Amniotic stem cell (primary cell): ENCODE measurements around the gene OR2L3.
"Not testable (repeated sequence)": the region's sequence is repeated elsewhere in the genome, so short reads cannot be mapped to it uniquely, and the experiment has no call there.

Experiments
- DNase-seq: peaks from one replicate; lab custom pipeline; 2025; lab: John Stamatoyannopoulos, UW

Gene OR2L3

GRCh38 chr1:248046536-248046935 is at the start of gene OR2L3:
OR2L3 (plus strand) TSS chr1:248046836; CDS start chr1:248060682, 13,846 bp downstream.
- no peak for DNase-seq

GRCh38 chr1:247998811-247999210 is 47.8 kb upstream of the OR2L3 start:
- DNase-seq = no peak

GRCh38 chr1:248000169-248000568 is 46.5 kb upstream of the OR2L3 start:
- DNase-seq = no peak

- no peak for DNase-seq
Observed at GRCh38 chr1:248007778-248008177, 38.9 kb upstream of the OR2L3 start.

- no peak for DNase-seq
Observed at GRCh38 chr1:248009681-248010080, 37.0 kb upstream of the OR2L3 start.

GRCh38 chr1:248013229-248013710 is 33.4 kb upstream of the OR2L3 start, which contains the start of gene OR2L5:
OR2L5 (plus strand) TSS chr1:248013660; CDS start chr1:248021948, 8,288 bp downstream.
- no peak for DNase-seq

- DNase-seq = no peak
Observed at GRCh38 chr1:248015803-248016202, 30.8 kb upstream of the OR2L3 start.

GRCh38 chr1:248029770-248030169 is 16.9 kb upstream of the OR2L3 start, which contains the start of gene OR2L2:
OR2L2 (plus strand) TSS chr1:248030070; CDS start chr1:248038268, 8,198 bp downstream.
- no peak for DNase-seq

GRCh38 chr1:248045209-248045608 is 1.4 kb upstream of the OR2L3 start:
- no peak for DNase-seq

GRCh38 chr1:248047008-248047407 is 372 bp downstream of the OR2L3 start:
- DNase-seq = no peak

GRCh38 chr1:248054671-248055070 is 8.0 kb downstream of the OR2L3 start:
- DNase-seq = no peak

- DNase-seq = no peak
Observed at GRCh38 chr1:248055261-248055660, 8.6 kb downstream of the OR2L3 start.

GRCh38 chr1:248065071-248065470 is 18.4 kb downstream of the OR2L3 start:
- DNase-seq = no peak

- DNase-seq = no peak
Observed at GRCh38 chr1:248065604-248066003, 19.0 kb downstream of the OR2L3 start.

GRCh38 chr1:248083864-248084263 is 37.2 kb downstream of the OR2L3 start:
- not testable (repeated sequence) for DNase-seq

GRCh38 chr1:248094884-248095283 is 48.2 kb downstream of the OR2L3 start, which contains the start of gene OR2L13:
OR2L13 (plus strand) TSS chr1:248095184; CDS start chr1:248099376, 4,192 bp downstream.
- no peak for DNase-seq

- DNase-seq = no peak
Observed at GRCh38 chr1:248098529-248098928, 51.9 kb downstream of the OR2L3 start.

GRCh38 chr1:248102847-248103246 is 56.2 kb downstream of the OR2L3 start:
- DNase-seq = no peak

- DNase-seq = no peak
Observed at GRCh38 chr1:248111157-248111556, 64.5 kb downstream of the OR2L3 start.
